Prostate gland (tissue), 2 donors: Measurements from ENCODE around the gene ARFRP1.

Source experiments
- POLR2A ChIP-seq: fragments of 450-650 bp; IDR thresholded peaks from one replicate; pipeline ENCODE4 v1.6.1; 2016; ENCODE audit warnings: antibody characterized with exemption, mild to moderate bottlenecking
- POLR2AphosphoS5 ChIP-seq: sonication (generic); formaldehyde crosslinking; IDR thresholded peaks from one replicate; pipeline ENCODE4 v1.6.1; 2017; ENCODE audit warnings: antibody characterized with exemption
- TF ChIP-seq, protein P1 (sequence below), 4 experiments: fragments of 200-600 bp in 2 of 4; fragments of 450-650 bp in 2 of 4; sonication (generic) in 2 of 4; IDR thresholded peaks; 1 replicate in 3 of 4; 2 replicates in 1 of 4; pipeline ENCODE4 v1.5.1; 2016 to 2019; ENCODE audit warnings: antibody characterized with exemption in 4 of 4, mild to moderate bottlenecking in 2 of 4, moderate library complexity in 2 of 4

DNA sequence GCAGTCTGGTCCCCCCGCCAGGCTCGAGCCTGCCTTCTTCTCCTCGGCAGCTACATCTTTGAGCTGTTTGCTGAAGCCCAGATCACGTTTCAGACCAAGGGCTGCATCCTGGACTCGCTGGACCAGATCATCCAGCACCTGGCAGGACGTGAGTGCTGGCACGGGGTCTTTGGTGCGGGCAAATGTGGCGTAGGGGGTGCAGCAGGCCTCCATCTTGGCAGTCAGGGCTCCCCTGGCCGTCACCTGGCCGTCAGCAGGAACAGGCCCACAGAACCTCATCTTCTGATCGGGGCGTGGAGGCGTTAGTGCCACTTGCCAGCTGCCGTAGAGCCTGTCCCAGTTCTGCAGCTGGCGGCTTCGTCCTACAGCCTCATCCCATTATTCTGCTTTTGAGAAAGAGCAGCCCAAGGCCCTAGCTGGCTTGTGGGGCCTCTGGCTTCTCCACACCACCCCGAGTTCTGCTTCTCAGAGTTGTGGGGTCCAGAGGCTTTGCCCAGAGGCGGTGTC, 27.9 kb downstream of the ARFRP1 start:
- TF ChIP-seq, protein P1, sequence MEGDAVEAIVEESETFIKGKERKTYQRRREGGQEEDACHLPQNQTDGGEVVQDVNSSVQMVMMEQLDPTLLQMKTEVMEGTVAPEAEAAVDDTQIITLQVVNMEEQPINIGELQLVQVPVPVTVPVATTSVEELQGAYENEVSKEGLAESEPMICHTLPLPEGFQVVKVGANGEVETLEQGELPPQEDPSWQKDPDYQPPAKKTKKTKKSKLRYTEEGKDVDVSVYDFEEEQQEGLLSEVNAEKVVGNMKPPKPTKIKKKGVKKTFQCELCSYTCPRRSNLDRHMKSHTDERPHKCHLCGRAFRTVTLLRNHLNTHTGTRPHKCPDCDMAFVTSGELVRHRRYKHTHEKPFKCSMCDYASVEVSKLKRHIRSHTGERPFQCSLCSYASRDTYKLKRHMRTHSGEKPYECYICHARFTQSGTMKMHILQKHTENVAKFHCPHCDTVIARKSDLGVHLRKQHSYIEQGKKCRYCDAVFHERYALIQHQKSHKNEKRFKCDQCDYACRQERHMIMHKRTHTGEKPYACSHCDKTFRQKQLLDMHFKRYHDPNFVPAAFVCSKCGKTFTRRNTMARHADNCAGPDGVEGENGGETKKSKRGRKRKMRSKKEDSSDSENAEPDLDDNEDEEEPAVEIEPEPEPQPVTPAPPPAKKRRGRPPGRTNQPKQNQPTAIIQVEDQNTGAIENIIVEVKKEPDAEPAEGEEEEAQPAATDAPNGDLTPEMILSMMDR (IDR thresholded peaks at IDR 0.05) = no peak
- no peak for TF ChIP-seq POLR2A
- TF ChIP-seq POLR2AphosphoS5 = no peak
